Right lobe of liver (tissue), 6 donors: ENCODE data around the gene ACTG2. TPM values are rescaled to one million over a fixed set of nuclear protein-coding genes. Genes with fewer than 3 reads are reported as not detected.
A peak's percentile ranks its signal among the peaks of the same experiment; 100 is the strongest.

Source experiments
- ATAC-seq, 4 donors: fragments of 200-7000 bp; cut with Tn5 transposase; one replicate each; pipeline ENCODE4 v1.9.1; 2020; ENCODE audit warnings: mild to moderate bottlenecking in 4 of 4, moderate library complexity in 4 of 4
- DNase-seq, 3 donors: peaks; one replicate each; pipeline ENCODE4 v3.0.0-alpha.2; 2020
- H3K27ac ChIP-seq, 3 donors: fragments of 200-600 bp; one replicate each; pipeline ENCODE4 v1.8.0; 2022
- H3K27me3 ChIP-seq, 2 donors: fragments of 200-600 bp; one replicate each; pipeline ENCODE4 v1.8.0; 2022
- H3K36me3 ChIP-seq, 4 donors: fragments of 200-600 bp; sonication (generic) in 1 of 4; one replicate each; pipeline versions ENCODE4 v1.5.1 to v1.8.0; 2017 to 2022; ENCODE audit warnings: control low read depth in 1 of 4
- H3K4me1 ChIP-seq, 4 donors: fragments of 200-600 bp; sonication (generic) in 1 of 4; one replicate each; pipeline versions ENCODE4 v1.5.1 to v1.8.0; 2017 to 2022; ENCODE audit warnings: control low read depth in 1 of 4
- H3K4me3 ChIP-seq, 3 donors: fragments of 200-600 bp; one replicate each; pipeline ENCODE4 v1.8.0; 2022
- H3K9me3 ChIP-seq, 4 donors: fragments of 200-600 bp; sonication (generic) in 1 of 4; one replicate each; pipeline versions ENCODE4 v1.5.1 to v1.8.0; 2017 to 2022; ENCODE audit warnings: control low read depth in 1 of 4
- CTCF ChIP-seq, 4 donors: fragments of 200-600 bp in 3 of 4; fragments of 450-650 bp in 1 of 4; IDR thresholded peaks; one replicate each; pipeline versions ENCODE4 v1.5.1 to v1.8.0; 2016 to 2022; ENCODE audit warnings: antibody characterized with exemption in 4 of 4, mild to moderate bottlenecking in 2 of 4
- POLR2A ChIP-seq: fragments of 450-650 bp; IDR thresholded peaks from one replicate; pipeline ENCODE4 v1.6.1; 2017; ENCODE audit warnings: antibody characterized with exemption, mild to moderate bottlenecking
- WGBS: methylation state at CpG from one replicate; pipeline ENCODE4 v1.1.6; 2018; ENCODE audit warnings: low coverage, low lambda C conversion rate; ENCODE audit not compliant: insufficient coverage; ENCODE audit errors: missing lambda C conversion rate; 5-methylcytosine and 5-hydroxymethylcytosine counted together
- intact Hi-C, 2 donors: fragments of 100-400 bp; cut with DNase I; formaldehyde crosslinking; loops; one replicate each; pipeline versions ENCODE4 v1.11.2 to v1.14.1; 2022
- long read RNA-seq: library from polyadenylated mRNA; unstranded; transcript quantifications from one replicate; pipeline ENCODE4 v2.0.0, GENCODE V29; 2019
- total RNA-seq, 6 experiments: library from RNA; depleted of rRNA in 2 of 6; stranded (reverse); fragments of >200 nt in 2 of 6; fragmentation: NEBNext Ultra II Directional in 3 of 6; extraction: Animal tissue kit (Norgen Biotek cat#: 25700) in 3 of 6; gene quantifications; one replicate each; pipeline versions ENCODE4 v1.1.0 to v1.2.4, GENCODE V29; 2016 to 2023
- donor health status: DM: no; HTN: yes; CAD: no.
- donor health status: DM: no; HTN: no; CAD: no.
- donor health status: DM: no; HTN: no; CAD: no.
- donor health status: DM: no; HTN: yes; CAD: no.
- donor health status: DM: no; HTN: yes; CAD: no.

ACTG2 gene
- 10 to 100 TPM in 1 of 6 experiments, 1 to 10 TPM in 4, under 1 TPM in 1; 0.39 to 12.8 (median 1.1) TPM for total RNA-seq
- long read RNA-seq = 0 reads

GRCh38 chr2:73892631-73893329 lies at the start of gene ACTG2:
Gene ACTG2, plus strand, starts transcription at chr2:73893008. Its CDS starts 8,304 bp downstream, at chr2:73901312.
- no peaks in the 10 kb centered on the region for H3K27me3 ChIP-seq
- TF ChIP-seq CTCF (IDR thresholded peaks at IDR 0.05) = no peak
- no peak for TF ChIP-seq POLR2A
- H3K36me3 ChIP-seq = no peaks in the 10 kb centered on the region
- H3K9me3 ChIP-seq = no peaks in the 10 kb centered on the region
- intact Hi-C loops = no loop called here
- ATAC-seq (peak in 1 of 4 donors; percentile 18), DNase-seq (no peak)
- H3K4me1 ChIP-seq = no peaks in the 10 kb centered on the region
- WGBS = 74% methylated on average over 7 of the region's 15 CpGs
- no peak within 1 kb of the TSS for H3K4me3 ChIP-seq
- H3K27ac ChIP-seq = no peak within 1 kb of the TSS

- H3K9me3 ChIP-seq = no peaks in the 10 kb centered on the region
- no peak for ATAC-seq
- no peak overlapping the region for H3K27ac ChIP-seq
- 40% methylated on average over 2 of the region's 2 CpGs for WGBS
- TF ChIP-seq POLR2A = no peak
- no peak for TF ChIP-seq CTCF (IDR thresholded peaks at IDR 0.05)
- no peaks in the 10 kb centered on the region for H3K27me3 ChIP-seq
- peaks cover 0 to 43% (median 28%) of the 10 kb centered on the region in 4 donors for H3K36me3 ChIP-seq
- no peak overlapping the region for H3K4me3 ChIP-seq
- DNase-seq = no peak
- no peaks in the 10 kb centered on the region for H3K4me1 ChIP-seq
- intact Hi-C loops = no loop called here
These were observed 48.7 kb upstream of the ACTG2 start for GRCh38 chr2:73844087-73844486.

GRCh38 chr2:73850009-73850408 lies 42.8 kb upstream of the ACTG2 start:
- peaks cover 0 to 92% (median 38%) of the 10 kb centered on the region in 4 donors for H3K36me3 ChIP-seq
- TF ChIP-seq POLR2A (no peak), CTCF (IDR thresholded peaks at IDR 0.05) (no peak)
- no peaks in the 10 kb centered on the region for H3K4me1 ChIP-seq
- no peaks in the 10 kb centered on the region for H3K9me3 ChIP-seq
- no peak for DNase-seq
- intact Hi-C loops = no loop called here
- WGBS = no CpG with 5 or more reads among the region's 2 CpGs
- no peak overlapping the region for H3K4me3 ChIP-seq
- H3K27me3 ChIP-seq = no peaks in the 10 kb centered on the region
- no peak overlapping the region for H3K27ac ChIP-seq
- ATAC-seq = no peak

GRCh38 chr2:73851274-73851673 lies 41.5 kb upstream of the ACTG2 start:
- ATAC-seq (no peak), DNase-seq (no peak)
- Histone ChIP-seq H3K27me3 (no peaks in the 10 kb centered on the region), H3K4me3 (no peak overlapping the region), H3K4me1 (no peaks in the 10 kb centered on the region), H3K36me3 (peaks cover 0 to 92% (median 31%) of the 10 kb centered on the region in 4 donors), H3K27ac (no peak overlapping the region), H3K9me3 (no peaks in the 10 kb centered on the region)
- TF ChIP-seq POLR2A (no peak), CTCF (IDR thresholded peaks at IDR 0.05) (peak in 1 of 4 donors; percentile 5)
- intact Hi-C loops = no loop called here
- WGBS = 71% methylated on average over 2 of the region's 3 CpGs
